K562 (cell line): ENCODE results near the gene ARV1. TPM values are rescaled to one million over a fixed set of nuclear protein-coding genes. Genes with fewer than 3 reads are reported as not detected.

Experiments
- CBX5 ChIP-seq: IDR thresholded peaks from 2 replicates; pipeline ENCODE4 v1.6.1; 2014; ENCODE audit warnings: low read depth, borderline replicate concordance
- CEBPB ChIP-seq: fragments of 450-650 bp; IDR thresholded peaks from 2 replicates; pipeline ENCODE4 v1.6.1; 2016; ENCODE audit warnings: missing genetic modification characterization, missing compliant biosample characterization
- CEBPG ChIP-seq, 3 experiments: fragments of 200-800 bp in 1 of 3; sonication (Bioruptor generic) in 1 of 3; sonication (generic) in 1 of 3; formaldehyde crosslinking in 1 of 3; IDR thresholded peaks in 2 of 3; conservative IDR thresholded peaks in 1 of 3; 2 replicates each; pipeline versions ENCODE4 v1.6.1 to v1.8.0; 2016 to 2022; ENCODE audit warnings: missing compliant biosample characterization in 2 of 3, missing genetic modification characterization in 2 of 3, mild to moderate bottlenecking in 1 of 3, missing genetic modification reagents in 1 of 3
- CHD4 ChIP-seq: fragments of 200-600 bp; sonication (generic); IDR thresholded peaks from 3 replicates; pipeline ENCODE4 v1.6.1; 2012; ENCODE audit warnings: low read depth, mild to moderate bottlenecking, mixed read lengths, low read length, inconsistent platforms; ENCODE audit not compliant: insufficient read depth, insufficient replicate concordance, poor library complexity, severe bottlenecking
- CXXC5 ChIP-seq: fragments of 250-450 bp; sonication (Bioruptor Pico); IDR thresholded peaks from 2 replicates; pipeline ENCODE4 v1.8.0; 2022; ENCODE audit warnings: inconsistent platforms, mild to moderate bottlenecking, moderate library complexity
- ELF2 ChIP-seq: fragments of 250-450 bp; sonication (Bioruptor Pico); IDR thresholded peaks from 2 replicates; pipeline ENCODE4 v1.5.0; 2021; ENCODE audit warnings: mild to moderate bottlenecking
- ESRRB ChIP-seq: fragments of 250-450 bp; sonication (Bioruptor Pico); IDR thresholded peaks from 2 replicates; pipeline ENCODE4 v1.5.0; 2020; ENCODE audit warnings: mild to moderate bottlenecking, moderate library complexity, borderline replicate concordance
- FOXJ3 ChIP-seq: sonication (generic); formaldehyde crosslinking; IDR thresholded peaks from 2 replicates; pipeline ENCODE4 v1.4.0; 2020; ENCODE audit warnings: mild to moderate bottlenecking, missing genetic modification reagents
- KHSRP ChIP-seq: fragments of 450-650 bp; IDR thresholded peaks from 2 replicates; pipeline ENCODE4 v1.6.1; 2017
- NELFE ChIP-seq: IDR thresholded peaks from 2 replicates; pipeline ENCODE4 v1.6.1; 2011; ENCODE audit warnings: mild to moderate bottlenecking; ENCODE audit not compliant: insufficient read depth, insufficient read length
- POLR2B ChIP-seq: fragments of 450-650 bp; IDR thresholded peaks from 2 replicates; pipeline ENCODE4 v1.6.1; 2018; ENCODE audit warnings: low read depth; ENCODE audit not compliant: partially characterized antibody
- PPARD ChIP-seq: fragments of 250-450 bp; sonication (Bioruptor Pico); IDR thresholded peaks from 2 replicates; pipeline ENCODE4 v1.8.0; 2022; ENCODE audit warnings: inconsistent platforms, mild to moderate bottlenecking, moderate library complexity
- RNF2 ChIP-seq: sonication (generic); IDR thresholded peaks from 2 replicates; pipeline ENCODE4 v1.6.1; 2016
- SMAD2 ChIP-seq: fragments of 150-350 bp; IDR thresholded peaks from 2 replicates; pipeline ENCODE4 v1.6.1; 2014; ENCODE audit warnings: low read depth, mild to moderate bottlenecking, low read length
- SPI1 ChIP-seq: IDR thresholded peaks from 2 replicates; pipeline ENCODE4 v1.6.1; 2011; ENCODE audit warnings: low read depth, low read length, control low read depth, borderline replicate concordance
- SRSF1 ChIP-seq: fragments of 200-400 bp; formaldehyde crosslinking; IDR thresholded peaks from 2 replicates; pipeline ENCODE4 v1.6.1; 2017; ENCODE audit warnings: mild to moderate bottlenecking, low read depth, low read length, moderate library complexity
- ZNF165 ChIP-seq: fragments of 250-450 bp; sonication (Bioruptor Pico); IDR thresholded peaks from 2 replicates; pipeline ENCODE4 v1.4.0; 2020; ENCODE audit warnings: borderline replicate concordance
- ZNF175 ChIP-seq: fragments of 200-800 bp; sonication (Bioruptor generic); IDR thresholded peaks from 2 replicates; pipeline ENCODE4 v1.6.1; 2016; ENCODE audit warnings: low read depth, mild to moderate bottlenecking, missing genetic modification characterization, missing compliant biosample characterization
- ZNF316 ChIP-seq: fragments of 450-650 bp; IDR thresholded peaks from 2 replicates; pipeline ENCODE4 v1.6.1; 2016
- polyA plus RNA-seq, 8 experiments: library from polyadenylated mRNA; depleted of rRNA in 4 of 8; stranded (reverse) in 5 of 8; unstranded in 3 of 8; fragments of >200 nt; fragmentation: Nextera tagmentation in 2 of 8; fragmentation: Illumina TruSeq in 1 of 8; extraction: Ambion mirVana in 2 of 8; extraction: Trizol in 1 of 8; gene quantifications; 2 replicates each; pipeline versions ENCODE4 v1.2.1 to v1.2.3, GENCODE V29; 2011 to 2014; ENCODE audit warnings: inconsistent platforms in 1 of 8, missing spikeins in 1 of 8
- total RNA-seq, 7 experiments: library from RNA; depleted of rRNA in 6 of 7; stranded (reverse); fragments of >200 nt in 6 of 7; fragmentation: Illumina TruSeq in 2 of 7; extraction: Trizol in 2 of 7; gene quantifications; 2 replicates each; pipeline versions ENCODE4 v1.2.1 to v1.2.3, GENCODE V29; 2011 to 2021; ENCODE audit warnings: low replicate concordance in 1 of 7
- TF ChIP-seq, protein P1 (sequence below), 2 experiments: IDR thresholded peaks; 2 replicates each; pipeline ENCODE4 v1.6.1; 2012; ENCODE audit warnings: improper control_type of control experiment in 2 of 2, low read depth in 2 of 2, low read length in 2 of 2, borderline replicate concordance in 1 of 2
- TF ChIP-seq, protein P2 (sequence below): sonication (generic); formaldehyde crosslinking; IDR thresholded peaks from 2 replicates; pipeline ENCODE4 v1.8.0; 2022; ENCODE audit warnings: mild to moderate bottlenecking, low read depth, missing genetic modification reagents

ARV1 gene
- total and polyA plus RNA-seq, 9 of the 15 experiments (the other 6 are each of a cell fraction or from before 2014, with no cell fraction given) = 54.8 to 139 (median 74.0) TPM

GRCh38 chr1:231036416-231036815, 57.5 kb downstream of the ARV1 start (continued):
- TF ChIP-seq CEBPB (tag) (0 out of 2 replicates have a peak, but pooled peaks have one; percentile 22), CXXC5 (CRISPR knock-in tag) (peak; percentile 10; the same call in 1 of the 2 replicates), ZNF175 (CRISPR knock-in tag) (no peak), FOXJ3 (no peak), ZNF316 (no peak), SPI1 (peak; percentile 39; the same call in 1 of the 2 replicates), ZNF165 (no peak), ESRRB (CRISPR knock-in tag) (no peak), NELFE (no peak), CHD4 (no peak), ELF2 (0 out of 2 replicates have a peak, but pooled peaks have one; percentile 14), PPARD (no peak), POLR2B (no peak), CBX5 (no peak), KHSRP (no peak), RNF2 (no peak), SMAD2 (no peak), CEBPG (CRISPR knock-in tag; IDR thresholded peaks at IDR 0.05) (no peak), CEBPG (tag; conservative IDR thresholded peaks at IDR 0.05 in 1 of 2, IDR thresholded peaks at IDR 0.05 in 1 of 2) (0 out of 4 replicates have a peak, but pooled peaks of 1 of the 2 experiments have one; percentile 9), SRSF1 (no peak)
- TF ChIP-seq, protein P1, sequence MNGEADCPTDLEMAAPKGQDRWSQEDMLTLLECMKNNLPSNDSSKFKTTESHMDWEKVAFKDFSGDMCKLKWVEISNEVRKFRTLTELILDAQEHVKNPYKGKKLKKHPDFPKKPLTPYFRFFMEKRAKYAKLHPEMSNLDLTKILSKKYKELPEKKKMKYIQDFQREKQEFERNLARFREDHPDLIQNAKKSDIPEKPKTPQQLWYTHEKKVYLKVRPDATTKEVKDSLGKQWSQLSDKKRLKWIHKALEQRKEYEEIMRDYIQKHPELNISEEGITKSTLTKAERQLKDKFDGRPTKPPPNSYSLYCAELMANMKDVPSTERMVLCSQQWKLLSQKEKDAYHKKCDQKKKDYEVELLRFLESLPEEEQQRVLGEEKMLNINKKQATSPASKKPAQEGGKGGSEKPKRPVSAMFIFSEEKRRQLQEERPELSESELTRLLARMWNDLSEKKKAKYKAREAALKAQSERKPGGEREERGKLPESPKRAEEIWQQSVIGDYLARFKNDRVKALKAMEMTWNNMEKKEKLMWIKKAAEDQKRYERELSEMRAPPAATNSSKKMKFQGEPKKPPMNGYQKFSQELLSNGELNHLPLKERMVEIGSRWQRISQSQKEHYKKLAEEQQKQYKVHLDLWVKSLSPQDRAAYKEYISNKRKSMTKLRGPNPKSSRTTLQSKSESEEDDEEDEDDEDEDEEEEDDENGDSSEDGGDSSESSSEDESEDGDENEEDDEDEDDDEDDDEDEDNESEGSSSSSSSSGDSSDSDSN (IDR thresholded peaks at IDR 0.05; ENCODE audit: borderline replicate concordance in 1 of 2, low read depth in 2 of 2, low read length in 2 of 2) = no peak
- TF ChIP-seq, protein P2, sequence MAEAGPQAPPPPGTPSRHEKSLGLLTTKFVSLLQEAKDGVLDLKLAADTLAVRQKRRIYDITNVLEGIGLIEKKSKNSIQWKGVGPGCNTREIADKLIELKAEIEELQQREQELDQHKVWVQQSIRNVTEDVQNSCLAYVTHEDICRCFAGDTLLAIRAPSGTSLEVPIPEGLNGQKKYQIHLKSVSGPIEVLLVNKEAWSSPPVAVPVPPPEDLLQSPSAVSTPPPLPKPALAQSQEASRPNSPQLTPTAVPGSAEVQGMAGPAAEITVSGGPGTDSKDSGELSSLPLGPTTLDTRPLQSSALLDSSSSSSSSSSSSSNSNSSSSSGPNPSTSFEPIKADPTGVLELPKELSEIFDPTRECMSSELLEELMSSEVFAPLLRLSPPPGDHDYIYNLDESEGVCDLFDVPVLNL (CRISPR knock-in tag) = no peak
